Parathyroid adenoma (tissue), 2 donors: Measurements from ENCODE around the gene RNF44.

Experiments used
- H2AFZ ChIP-seq: fragments of 300-600 bp; sonication (generic); one replicate; pipeline ENCODE4 v1.7.0; 2017; ENCODE audit warnings: antibody characterized with exemption, mild to moderate bottlenecking
- H3K27ac ChIP-seq: fragments of 300-600 bp; sonication (generic); one replicate; pipeline ENCODE4 v1.7.0; 2017
- H3K27me3 ChIP-seq: fragments of 300-600 bp; sonication (generic); one replicate; pipeline ENCODE4 v1.7.0; 2017; ENCODE audit warnings: low read length; ENCODE audit not compliant: control insufficient read depth, insufficient read depth
- H3K36me3 ChIP-seq: fragments of 300-600 bp; sonication (generic); one replicate; pipeline ENCODE4 v1.7.0; 2017; ENCODE audit warnings: low read length; ENCODE audit not compliant: control insufficient read depth, insufficient read depth
- H3K4me1 ChIP-seq: fragments of 300-600 bp; sonication (generic); one replicate; pipeline ENCODE4 v1.7.0; 2017; ENCODE audit warnings: control low read depth
- H3K4me2 ChIP-seq: fragments of 300-600 bp; sonication (generic); one replicate; pipeline ENCODE4 v1.7.0; 2017; ENCODE audit warnings: low read length
- H3K4me3 ChIP-seq: fragments of 300-600 bp; sonication (generic); one replicate; pipeline ENCODE4 v1.7.0; 2017; ENCODE audit warnings: low read depth, low read length
- H3K79me2 ChIP-seq: fragments of 300-600 bp; sonication (generic); one replicate; pipeline ENCODE4 v1.7.0; 2017; ENCODE audit warnings: control low read depth
- H3K9ac ChIP-seq: fragments of 300-600 bp; sonication (generic); one replicate; pipeline ENCODE4 v1.7.0; 2017; ENCODE audit warnings: mild to moderate bottlenecking
- H3K9me3 ChIP-seq: fragments of 300-600 bp; sonication (generic); one replicate; pipeline ENCODE4 v1.7.0; 2017; ENCODE audit warnings: low read length; ENCODE audit not compliant: control insufficient read depth
- CTCF ChIP-seq: fragments of 300-600 bp; sonication (generic); IDR thresholded peaks from one replicate; pipeline ENCODE4 v1.7.0; 2017; ENCODE audit warnings: antibody characterized with exemption, mild to moderate bottlenecking
- donor health status: primary hyperparathyroidism.

RNF44 gene

DNA sequence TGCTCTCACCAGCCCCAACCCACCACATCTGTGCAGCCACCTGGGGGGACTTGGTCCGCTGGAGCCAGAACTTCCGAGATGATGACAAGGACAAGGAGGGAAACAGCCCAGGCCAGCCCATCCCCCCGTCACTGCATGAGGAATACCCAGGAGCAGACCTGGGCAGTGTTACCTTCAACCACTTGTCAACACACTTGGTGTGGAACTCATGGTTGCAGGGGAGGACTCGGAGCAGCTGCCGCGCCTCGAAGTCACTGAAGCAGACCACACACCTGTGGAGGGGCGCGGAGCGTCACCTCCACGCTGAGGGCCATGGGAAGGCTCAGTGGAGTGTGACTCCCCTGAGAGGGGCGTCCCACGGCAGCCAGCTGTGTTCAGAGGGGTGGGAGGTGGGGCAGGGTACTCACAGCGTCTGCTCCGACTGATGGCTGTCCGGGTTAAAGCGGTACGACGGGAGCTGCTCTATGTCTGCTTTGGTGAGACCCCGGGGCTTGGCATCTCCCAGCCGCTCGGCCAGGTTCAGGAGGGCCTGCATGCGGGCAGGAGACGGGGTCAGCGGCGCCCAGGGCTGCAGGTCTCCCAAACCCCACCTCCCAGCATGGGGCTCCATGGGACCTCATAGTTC lies 8.0 kb downstream of the RNF44 start:
- Histone ChIP-seq H2AFZ (no peak overlapping the region), H3K36me3 (no peaks in the 10 kb centered on the region), H3K4me1 (peaks cover 8% of the 10 kb centered on the region), H3K27me3 (no peaks in the 10 kb centered on the region), H3K9me3 (no peaks in the 10 kb centered on the region), H3K79me2 (peaks cover 7% of the 10 kb centered on the region), H3K27ac (no peak overlapping the region), H3K9ac (no peak overlapping the region), H3K4me2 (no peak overlapping the region), H3K4me3 (no peak overlapping the region)
- TF ChIP-seq CTCF, result no peak

DNA sequence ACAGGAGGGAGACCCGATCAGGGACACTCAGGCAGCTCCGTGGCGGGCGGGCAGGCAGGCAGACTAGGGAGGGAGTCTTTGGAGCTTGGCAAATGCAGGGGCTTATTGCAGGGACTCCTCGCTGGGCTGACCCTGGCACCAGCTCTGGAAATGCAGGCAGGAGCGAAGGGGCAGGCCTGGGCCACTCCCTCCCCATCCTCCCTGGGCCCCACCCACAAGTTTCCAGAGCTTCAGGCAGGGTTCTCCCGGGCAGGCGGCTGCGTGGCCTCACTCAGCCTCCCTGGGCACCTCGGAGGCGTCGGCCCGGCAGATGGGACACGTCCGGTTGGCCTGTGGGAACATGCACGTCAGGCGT lies 8.5 kb downstream of the RNF44 start:
- Histone ChIP-seq H3K79me2 (peaks cover 7% of the 10 kb centered on the region), H2AFZ (no peak overlapping the region), H3K4me2 (no peak overlapping the region), H3K27me3 (no peaks in the 10 kb centered on the region), H3K27ac (no peak overlapping the region), H3K4me3 (no peak overlapping the region), H3K36me3 (no peaks in the 10 kb centered on the region), H3K4me1 (peaks cover 3% of the 10 kb centered on the region), H3K9me3 (no peaks in the 10 kb centered on the region), H3K9ac (no peak overlapping the region)
- no peak for TF ChIP-seq CTCF

- no peak overlapping the region for H3K27ac ChIP-seq
- no peaks in the 10 kb centered on the region for H3K36me3 ChIP-seq
- no peak overlapping the region for H3K4me2 ChIP-seq
- H3K27me3 ChIP-seq, result no peaks in the 10 kb centered on the region
- no peak for TF ChIP-seq CTCF
- H2AFZ ChIP-seq, result no peak overlapping the region
- peaks cover 3% of the 10 kb centered on the region for H3K79me2 ChIP-seq
- H3K4me1 ChIP-seq, result no peaks in the 10 kb centered on the region
- no peak overlapping the region for H3K4me3 ChIP-seq
- no peak overlapping the region for H3K9ac ChIP-seq
- H3K9me3 ChIP-seq, result no peaks in the 10 kb centered on the region
Measured at GRCh38 chr5:176528301-176528700, 8.9 kb downstream of the RNF44 start.

DNA sequence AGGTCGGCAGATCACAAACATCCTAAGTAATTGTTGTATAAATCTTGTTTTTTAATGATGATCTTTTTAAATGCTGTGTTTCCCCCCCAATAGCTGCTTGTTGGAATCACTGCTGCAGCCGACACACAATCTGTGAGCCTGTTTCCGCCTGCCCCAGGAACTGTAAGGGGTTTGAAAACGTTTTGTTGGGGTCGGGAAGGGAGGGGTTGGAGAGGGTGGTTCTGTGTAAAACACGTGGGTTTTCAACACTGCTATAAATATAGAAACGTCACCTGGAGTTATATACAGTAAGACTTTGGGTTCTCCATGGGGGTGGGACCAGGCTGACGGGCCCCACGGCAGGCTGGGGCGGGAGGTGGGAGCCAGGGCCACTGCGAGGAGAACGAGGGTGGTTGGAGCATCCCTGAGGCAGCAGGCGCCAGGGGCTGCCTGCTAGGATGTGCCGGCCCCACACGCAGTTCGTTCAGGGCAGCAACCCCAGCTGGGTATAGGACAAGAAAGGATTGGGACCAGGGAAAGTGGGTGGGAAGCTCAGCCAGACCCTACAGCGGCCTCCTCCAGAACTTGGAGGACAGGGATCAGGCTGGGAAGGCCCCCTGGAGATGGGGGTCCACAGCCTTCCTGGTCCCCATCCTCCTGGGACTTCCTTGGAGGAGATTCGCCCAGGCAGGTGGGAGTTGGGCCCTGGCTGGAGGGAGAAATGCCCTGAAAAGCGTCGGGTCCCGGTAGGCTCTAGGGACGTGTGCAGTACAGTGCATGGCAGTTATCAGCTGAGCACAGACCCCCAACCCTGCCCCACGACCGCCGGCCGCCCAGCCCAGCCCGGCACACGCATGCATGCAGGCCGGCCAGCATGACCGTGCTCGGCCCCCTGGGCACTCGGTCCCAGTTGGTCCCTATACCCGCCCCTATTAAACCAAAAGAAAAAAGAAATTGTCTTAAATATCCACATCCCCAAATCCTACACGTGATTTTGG lies 9.7 kb downstream of the RNF44 start:
- Histone ChIP-seq H3K27me3 (no peaks in the 10 kb centered on the region), H3K4me2 (no peak overlapping the region), H3K79me2 (no peaks in the 10 kb centered on the region), H3K4me1 (no peaks in the 10 kb centered on the region), H2AFZ (no peak overlapping the region), H3K4me3 (no peak overlapping the region), H3K9ac (no peak overlapping the region), H3K9me3 (no peaks in the 10 kb centered on the region), H3K27ac (no peak overlapping the region), H3K36me3 (no peaks in the 10 kb centered on the region)
- no peak for TF ChIP-seq CTCF
